HepG2 (cell line): ENCODE data around the gene CST3. TPM values are rescaled to one million over a fixed set of nuclear protein-coding genes. Genes with fewer than 3 reads are reported as not detected.

Experiments used
- ATAC-seq: fragments of 200-7000 bp; cut with Tn5 transposase; 3 replicates; pipeline ENCODE4 v1.9.1; 2020; ENCODE audit warnings: mild to moderate bottlenecking, moderate library complexity
- BruUV-seq: library from RNA; stranded (reverse); fragments of 400-500 nt; replicated peaks from 2 replicates; lab custom pipeline; 2021; lab: Mats Ljungman, UMichigan
- CTCF ChIA-PET: fragments of 300-600 bp; formaldehyde crosslinking; extraction: SDS; loops from one replicate; lab custom pipeline; 2021; ENCODE audit warnings: low total read pairs, inconsistent platforms, low intra/inter-chr PET ratio; lab: Yijun Ruan, JAX
- POLR2A ChIA-PET: fragments of 350-600 bp; sonication (Branson Sonifier 250); formaldehyde crosslinking; loops from one replicate; lab custom pipeline; 2020; ENCODE audit warnings: antibody characterized with exemption, inconsistent platforms; lab: Yijun Ruan, JAX
- DNase-seq: peaks from one replicate; pipeline ENCODE4 v3.0.0-alpha.2; 2015; ENCODE audit warnings: low spot score
- FAIRE-seq: peaks from 3 replicates; lab custom pipeline; 2011; peaks lifted over from hg19 to GRCh38; lab: Jason Lieb, UNC
- H2AFZ ChIP-seq: one replicate; pipeline ENCODE4 v1.6.1; 2011; ENCODE audit warnings: low read length, inconsistent platforms
- H3K27ac ChIP-seq: fragments of 300-600 bp; 3 replicates; pipeline ENCODE4 v1.8.0; 2011; ENCODE audit warnings: mixed run types, mild to moderate bottlenecking, mixed read lengths, low read length, inconsistent platforms; ENCODE audit not compliant: insufficient read depth; ENCODE audit errors: extremely low read length
- H3K27me3 ChIP-seq, 2 experiments: fragments of 200-600 bp in 1 of 2; 2 replicates in 1 of 2; 3 replicates in 1 of 2; pipeline versions ENCODE4 v1.6.0 to v1.8.0; 2011; ENCODE audit warnings: low read length in 2 of 2, mild to moderate bottlenecking in 2 of 2, moderate library complexity in 2 of 2, inconsistent platforms in 1 of 2; ENCODE audit not compliant: insufficient read depth in 2 of 2, control insufficient read depth in 1 of 2
- H3K36me3 ChIP-seq, 2 experiments: fragments of 200-600 bp in 1 of 2; replicated peaks in 1 of 2; 2 replicates in 1 of 2; 3 replicates in 1 of 2; pipeline versions ENCODE4 v1.5.1 to v1.8.0; 2011; ENCODE audit warnings: low read length in 2 of 2, inconsistent platforms in 1 of 2; ENCODE audit not compliant: insufficient read depth in 2 of 2, control insufficient read depth in 1 of 2
- H3K4me1 ChIP-seq: 2 replicates; pipeline ENCODE4 v1.5.1; 2012; ENCODE audit warnings: low read length, inconsistent platforms; ENCODE audit not compliant: insufficient read depth
- H3K4me2 ChIP-seq: 2 replicates; pipeline ENCODE4 v1.6.0; 2011; ENCODE audit warnings: low read depth, low read length, inconsistent platforms
- H3K4me3 ChIP-seq, 3 experiments: fragments of 200-600 bp in 1 of 3; sonication (generic), shearing (Covaris generic) in 1 of 3; replicated peaks in 1 of 3; 2 replicates each; pipeline ENCODE4 v1.5.1; 2011 to 2016; ENCODE audit warnings: low read length in 3 of 3, inconsistent platforms in 2 of 3, low read depth in 2 of 3, mild to moderate bottlenecking in 2 of 3, control low read depth in 1 of 3, mixed read lengths in 1 of 3; ENCODE audit not compliant: insufficient read depth in 1 of 3
- H3K79me2 ChIP-seq: one replicate; pipeline ENCODE4 v1.6.1; 2011; ENCODE audit warnings: low read length, inconsistent platforms; ENCODE audit not compliant: insufficient read depth
- H3K9ac ChIP-seq: 2 replicates; pipeline ENCODE4 v1.6.0; 2011; ENCODE audit warnings: mild to moderate bottlenecking, low read depth, low read length, inconsistent platforms; ENCODE audit not compliant: insufficient read depth
- H3K9me3 ChIP-seq: 2 replicates; pipeline ENCODE4 v1.5.1; 2012; ENCODE audit warnings: mild to moderate bottlenecking, low read length
- H4K20me1 ChIP-seq: 2 replicates; pipeline ENCODE4 v1.6.0; 2011; ENCODE audit warnings: inconsistent platforms, mild to moderate bottlenecking, low read length, moderate library complexity; ENCODE audit not compliant: insufficient read depth
- AGO1 ChIP-seq: fragments of 200-400 bp; formaldehyde crosslinking; IDR thresholded peaks from 2 replicates; pipeline ENCODE4 v1.6.1; 2017; ENCODE audit warnings: mild to moderate bottlenecking, low read depth, low read length, moderate library complexity; ENCODE audit not compliant: poor library complexity, severe bottlenecking
- AGO2 ChIP-seq: fragments of 200-400 bp; formaldehyde crosslinking; optimal IDR thresholded peaks from 2 replicates; pipeline ENCODE3; 2017; ENCODE audit warnings: mild to moderate bottlenecking, low read depth, low read length, moderate library complexity
- ARNT ChIP-seq: fragments of 450-650 bp; IDR thresholded peaks from 2 replicates; pipeline ENCODE4 v1.6.1; 2017
- CC2D1A ChIP-seq: sonication (generic); formaldehyde crosslinking; IDR thresholded peaks from 2 replicates; pipeline ENCODE4 v1.8.1; 2023; ENCODE audit warnings: mild to moderate bottlenecking, missing genetic modification reagents
- CREB3 ChIP-seq: sonication (generic); formaldehyde crosslinking; IDR thresholded peaks from 2 replicates; pipeline ENCODE4 v1.5.0; 2020; ENCODE audit warnings: missing genetic modification reagents
- GABPB1 ChIP-seq: IDR thresholded peaks from 2 replicates; pipeline ENCODE4 v1.6.1; 2016; ENCODE audit warnings: mild to moderate bottlenecking, missing genetic modification reagents, moderate library complexity, missing compliant biosample characterization
- NCOR1 ChIP-seq: fragments of 200-600 bp; sonication (generic); IDR thresholded peaks from 2 replicates; pipeline ENCODE4 v1.7.0; 2017; ENCODE audit warnings: antibody characterized with exemption, low read length, borderline replicate concordance
- NFRKB ChIP-seq: fragments of 450-650 bp; IDR thresholded peaks from 2 replicates; pipeline ENCODE4 v1.6.1; 2017
- NR1H2 ChIP-seq: sonication (generic); formaldehyde crosslinking; IDR thresholded peaks from 2 replicates; pipeline ENCODE4 v1.8.1; 2022; ENCODE audit warnings: low read depth, missing genetic modification reagents, borderline replicate concordance
- POLR2A ChIP-seq, 2 experiments: IDR thresholded peaks; 2 replicates each; pipeline ENCODE4 v1.6.1; 2011; ENCODE audit warnings: low read depth in 2 of 2, low read length in 2 of 2, mild to moderate bottlenecking in 1 of 2, moderate library complexity in 1 of 2; ENCODE audit not compliant: insufficient read depth in 1 of 2
- PREB ChIP-seq: sonication (generic); formaldehyde crosslinking; IDR thresholded peaks from 2 replicates; pipeline ENCODE4 v1.4.0; 2020; ENCODE audit warnings: missing genetic modification reagents
- TBX2 ChIP-seq: sonication (generic); formaldehyde crosslinking; IDR thresholded peaks from 2 replicates; pipeline ENCODE4 v1.5.0; 2020; ENCODE audit warnings: missing genetic modification reagents, mild to moderate bottlenecking, borderline replicate concordance
- TEF ChIP-seq: sonication (generic); formaldehyde crosslinking; IDR thresholded peaks from 2 replicates; pipeline ENCODE4 v1.5.0; 2020; ENCODE audit warnings: missing genetic modification reagents
- ZMAT3 ChIP-seq: sonication (generic); formaldehyde crosslinking; conservative IDR thresholded peaks from 2 replicates; pipeline ENCODE4 v1.7.0; 2021; ENCODE audit warnings: missing genetic modification reagents
- ZNF451 ChIP-seq: sonication (generic); formaldehyde crosslinking; IDR thresholded peaks from 2 replicates; pipeline ENCODE4 v1.5.0; 2020; ENCODE audit warnings: mild to moderate bottlenecking, missing genetic modification reagents
- ZNF572 ChIP-seq: sonication (generic); formaldehyde crosslinking; IDR thresholded peaks from 2 replicates; pipeline ENCODE4 v1.5.1; 2020; ENCODE audit warnings: mild to moderate bottlenecking, missing genetic modification reagents
- ZNF687 ChIP-seq: sonication (generic); formaldehyde crosslinking; IDR thresholded peaks from 2 replicates; pipeline ENCODE4 v1.5.1; 2020; ENCODE audit warnings: mild to moderate bottlenecking, missing genetic modification reagents, moderate library complexity
- ZSCAN29 ChIP-seq: sonication (generic); formaldehyde crosslinking; conservative IDR thresholded peaks from 2 replicates; pipeline ENCODE4 v1.4.0; 2020; ENCODE audit warnings: mild to moderate bottlenecking, missing genetic modification reagents
- WGBS: methylation state at CpG from one replicate; pipeline ENCODE4 v1.1.6; 2017; ENCODE audit warnings: low lambda C conversion rate; 5-methylcytosine and 5-hydroxymethylcytosine counted together
- in situ Hi-C: cut with HindIII; loops from 2 replicates; pipeline ENCODE4 v1.10.0; 2017; ENCODE audit warnings: low pct_unique_long_range_greater_than_20kb; ENCODE audit not compliant: extremely low pct_ligation_motif_present
- intact Hi-C: fragments of 100-400 bp; cut with micrococcal nuclease; formaldehyde crosslinking; loops from one replicate; pipeline ENCODE4 v1.10.0; 2022; ENCODE audit not compliant: unreplicated experiment
- polyA plus RNA-seq, 8 experiments: library from polyadenylated mRNA; depleted of rRNA in 3 of 8; stranded (reverse) in 7 of 8; unstranded in 1 of 8; fragments of >200 nt; fragmentation: Illumina TruSeq in 4 of 8; extraction: Trizol in 4 of 8; gene quantifications; 2 replicates each; pipeline versions ENCODE4 v1.2.1 to v1.2.3, GENCODE V29; 2011 to 2016; ENCODE audit warnings: low read depth in 4 of 8, missing spikeins in 1 of 8, mixed read lengths in 1 of 8; ENCODE audit not compliant: insufficient read depth in 1 of 8
- total RNA-seq, 5 experiments: library from RNA; depleted of rRNA; stranded (reverse); fragments of >200 nt; fragmentation: Illumina TruSeq; extraction: Trizol; gene quantifications; 2 replicates each; pipeline ENCODE4 v1.2.3, GENCODE V29; 2016; ENCODE audit warnings: low read depth in 1 of 5

The CST3 gene
- total and polyA plus RNA-seq, 2 of the 13 experiments (the other 11 are each of a cell fraction or from before 2014, with no cell fraction given), result 690 to 1,005 TPM

GRCh38 chr20:23631226-23631822 lies 6.4 kb downstream of the CST3 start:
- ATAC-seq, result no peak
- Histone ChIP-seq H3K4me3 (no peak overlapping the region), H4K20me1 (peaks cover 11% of the 10 kb centered on the region; the same call in 1 of the 2 replicates), H3K4me2 (no peak overlapping the region), H3K27ac (no peak overlapping the region), H3K9me3 (no peaks in the 10 kb centered on the region), H3K36me3 (peaks cover 12 to 20% of the 10 kb centered on the region in 2 experiments), H3K27me3 (no peaks in the 10 kb centered on the region), H3K79me2 (peaks cover 15% of the 10 kb centered on the region), H3K4me1 (peaks cover 80% of the 10 kb centered on the region), H2AFZ (no peak overlapping the region), H3K9ac (no peak overlapping the region)
- no peak for DNase-seq
- WGBS, result 95% methylated on average over 9 of the region's 9 CpGs
- intact Hi-C loops (no loop called here), in situ Hi-C loops (loop anchor here (10.0 kb wide), 1 partner anchor 1057 kb away; no protein-coding TSS in a partner anchor)
- ChIA-PET CTCF (no interaction called here), POLR2A (interaction anchor here (4.6 to 18.0 kb wide), 2 partner anchors 8 to 29 kb away, joined by 134 to 543 read pairs; partner anchors contain the start of gene CST3)
- BruUV-seq, result no TSS peak
- FAIRE-seq, result no peak
- TF ChIP-seq NR1H2 (CRISPR knock-in tag), result 0 out of 2 replicates have a peak, but pooled peaks have one; percentile 27
- no peak for TF ChIP-seq TEF (CRISPR knock-in tag)
- TF ChIP-seq ZSCAN29 (CRISPR knock-in tag), result no peak
- TF ChIP-seq TBX2 (CRISPR knock-in tag), result no peak
- TF ChIP-seq POLR2A (IDR thresholded peaks at IDR 0.05; ENCODE audit: insufficient read depth in 1 of 2, low read depth in 2 of 2, low read length in 2 of 2), result peak; percentile 46 to 51; a peak in 2 of 4 replicates
- no peak for TF ChIP-seq PREB (CRISPR knock-in tag)
- no peak for TF ChIP-seq NCOR1
- no peak for TF ChIP-seq ZNF451
- TF ChIP-seq ZNF572 (CRISPR knock-in tag), result no peak
- TF ChIP-seq AGO2, result peak; percentile 81
- peak; percentile 53 for TF ChIP-seq AGO1
- no peak for TF ChIP-seq NFRKB
- TF ChIP-seq ARNT, result no peak
- 0 out of 2 replicates have a peak, but pooled peaks have one; percentile 5 for TF ChIP-seq GABPB1 (CRISPR knock-in tag)
- no peak for TF ChIP-seq CREB3 (CRISPR knock-in tag)
- TF ChIP-seq ZMAT3 (CRISPR knock-in tag), result no peak
- TF ChIP-seq ZNF687 (CRISPR knock-in tag), result peak; percentile 9
- TF ChIP-seq CC2D1A (CRISPR knock-in tag), result no peak
